SK-N-SH (cell line): ENCODE measurements around the gene KDM2A. TPM values are rescaled to one million over a fixed set of nuclear protein-coding genes. Genes with fewer than 3 reads are reported as not detected.
"Not testable (repeated sequence)": the region's sequence is repeated elsewhere in the genome, so short reads cannot be mapped to it uniquely, and the experiment has no call there.

ENCODE experiments used
- CTCF ChIA-PET: fragments of 300-600, 350-600 bp; formaldehyde crosslinking; extraction: SDS; loops from one replicate; lab custom pipeline; 2021; lab: Yijun Ruan, JAX
- POLR2A ChIA-PET: fragments of 350-600 bp; sonication (Branson Sonifier 250); formaldehyde crosslinking; extraction: SDS; loops from one replicate; lab custom pipeline; 2020; ENCODE audit warnings: antibody characterized with exemption, inconsistent platforms; lab: Yijun Ruan, JAX
- DNase-seq: peaks from one replicate; pipeline ENCODE4 v3.0.0; 2012
- H2AFZ ChIP-seq: fragments of 200-600 bp; sonication (generic); 2 replicates; pipeline ENCODE4 v1.8.1; 2016; ENCODE audit warnings: antibody characterized with exemption, mild to moderate bottlenecking, low read depth
- H3F3A ChIP-seq: fragments of 200-600 bp; sonication (generic); replicated peaks from 2 replicates; pipeline ENCODE3; 2016; ENCODE audit warnings: antibody characterized with exemption, mild to moderate bottlenecking; ENCODE audit not compliant: insufficient read depth
- H3K27ac ChIP-seq, 2 experiments: fragments of 200-500 bp in 1 of 2; fragments of 200-600 bp in 1 of 2; sonication (Bioruptor generic) in 1 of 2; sonication (generic), shearing (Covaris generic) in 1 of 2; 2 replicates each; pipeline versions ENCODE4 v1.5.1 to v1.6.1; 2014 to 2016; ENCODE audit warnings: low read depth in 2 of 2, inconsistent platforms in 1 of 2, low read length in 1 of 2, mild to moderate bottlenecking in 1 of 2, mixed read lengths in 1 of 2
- H3K27me3 ChIP-seq: fragments of 200-600 bp; sonication (generic), shearing (Covaris generic); 2 replicates; pipeline ENCODE4 v1.6.1; 2016; ENCODE audit warnings: mixed run types; ENCODE audit not compliant: insufficient read depth
- H3K36me3 ChIP-seq, 2 experiments: fragments of 200-500 bp in 1 of 2; fragments of 200-600 bp in 1 of 2; sonication (Bioruptor generic) in 1 of 2; sonication (generic) in 1 of 2; replicated peaks in 1 of 2; 2 replicates each; pipeline versions ENCODE3 to v1.5.1; 2014 to 2016; ENCODE audit warnings: low read length in 1 of 2, mild to moderate bottlenecking in 1 of 2; ENCODE audit not compliant: insufficient read depth in 2 of 2, control insufficient read depth in 1 of 2
- H3K4me1 ChIP-seq, 2 experiments: fragments of 200-500 bp in 1 of 2; fragments of 200-600 bp in 1 of 2; sonication (Bioruptor generic) in 1 of 2; sonication (generic), shearing (Covaris generic) in 1 of 2; 2 replicates each; pipeline versions ENCODE4 v1.5.1 to v1.6.1; 2014 to 2016; ENCODE audit warnings: low read depth in 1 of 2, low read length in 1 of 2, mixed run types in 1 of 2; ENCODE audit not compliant: insufficient read depth in 2 of 2, control insufficient read depth in 1 of 2
- H3K4me2 ChIP-seq: fragments of 200-600 bp; sonication (generic), shearing (Covaris generic); 2 replicates; pipeline ENCODE4 v1.6.1; 2017; ENCODE audit warnings: mixed run types
- H3K4me3 ChIP-seq, 2 experiments: fragments of 200-500 bp in 1 of 2; fragments of 200-600 bp in 1 of 2; sonication (Bioruptor generic) in 1 of 2; sonication (generic), shearing (Covaris generic) in 1 of 2; 2 replicates each; pipeline versions ENCODE4 v1.5.1 to v1.8.1; 2014 to 2016; ENCODE audit warnings: low read depth in 2 of 2, inconsistent platforms in 1 of 2, low read length in 1 of 2, mild to moderate bottlenecking in 1 of 2, mixed read lengths in 1 of 2, moderate library complexity in 1 of 2
- H3K79me2 ChIP-seq: fragments of 200-600 bp; sonication (generic); 2 replicates; pipeline ENCODE4 v1.8.1; 2017; ENCODE audit warnings: mild to moderate bottlenecking; ENCODE audit not compliant: insufficient read depth
- H3K9ac ChIP-seq: fragments of 200-600 bp; sonication (generic); 2 replicates; pipeline ENCODE4 v1.6.1; 2017; ENCODE audit warnings: mixed run types
- H3K9me2 ChIP-seq: fragments of 200-600 bp; sonication (generic); 2 replicates; pipeline ENCODE4 v1.6.1; 2017; ENCODE audit warnings: mixed run types
- H3K9me3 ChIP-seq: fragments of 200-600 bp; sonication (generic); 2 replicates; pipeline ENCODE4 v1.6.1; 2017; ENCODE audit warnings: mixed run types, mild to moderate bottlenecking, moderate library complexity
- H4K20me1 ChIP-seq: fragments of 200-600 bp; sonication (generic); 2 replicates; pipeline ENCODE4 v1.6.1; 2017; ENCODE audit warnings: mild to moderate bottlenecking, mixed run types; ENCODE audit not compliant: insufficient read depth
- ELF1 ChIP-seq: IDR thresholded peaks from 2 replicates; pipeline ENCODE4 v1.4.0; 2012
- FOXM1 ChIP-seq: IDR thresholded peaks from 2 replicates; pipeline ENCODE4 v1.4.0; 2012; ENCODE audit warnings: low read depth, mild to moderate bottlenecking
- GABPA ChIP-seq: IDR thresholded peaks from 2 replicates; pipeline ENCODE4 v1.4.0; 2012; ENCODE audit warnings: low read depth, mild to moderate bottlenecking
- GATA2 ChIP-seq: sonication (generic); formaldehyde crosslinking; IDR thresholded peaks from 2 replicates; pipeline ENCODE4 v1.5.0; 2020; ENCODE audit warnings: mild to moderate bottlenecking, missing genetic modification reagents
- MXI1 ChIP-seq: IDR thresholded peaks from 2 replicates; pipeline ENCODE4 v1.6.1; 2012; ENCODE audit warnings: mild to moderate bottlenecking, low read depth, low read length, improper control_type of control experiment
- NFIC ChIP-seq: IDR thresholded peaks from 2 replicates; pipeline ENCODE4 v1.4.0; 2012; ENCODE audit warnings: borderline replicate concordance
- POLR2AphosphoS5 ChIP-seq: IDR thresholded peaks from 2 replicates; pipeline ENCODE4 v1.6.1; 2012; ENCODE audit warnings: low read depth, low read length
- RAD21 ChIP-seq: IDR thresholded peaks from 2 replicates; pipeline ENCODE4 v1.6.1; 2012; ENCODE audit warnings: mild to moderate bottlenecking, low read length
- RCOR1 ChIP-seq: fragments of 150-350 bp; IDR thresholded peaks from 2 replicates; pipeline ENCODE4 v1.6.1; 2017; ENCODE audit warnings: antibody characterized with exemption, low read length
- RXRA ChIP-seq: IDR thresholded peaks from 2 replicates; pipeline ENCODE4 v1.4.0; 2012; ENCODE audit warnings: low read depth, mild to moderate bottlenecking, borderline replicate concordance
- SIN3A ChIP-seq: IDR thresholded peaks from 2 replicates; pipeline ENCODE4 v1.6.1; 2012; ENCODE audit warnings: low read depth, mild to moderate bottlenecking, low read length, moderate library complexity, borderline replicate concordance
- TCF12 ChIP-seq: IDR thresholded peaks from 2 replicates; pipeline ENCODE4 v1.4.0; 2012
- TEAD4 ChIP-seq: IDR thresholded peaks from 2 replicates; pipeline ENCODE4 v1.4.0; 2012; ENCODE audit warnings: mild to moderate bottlenecking, borderline replicate concordance; ENCODE audit not compliant: insufficient read depth
- WGBS: methylation state at CpG from one replicate; pipeline ENCODE4 v1.1.6; 2017; ENCODE audit warnings: low lambda C conversion rate; 5-methylcytosine and 5-hydroxymethylcytosine counted together
- polyA plus RNA-seq, 3 experiments: library from polyadenylated mRNA; depleted of rRNA; stranded (reverse); fragments of >200 nt; gene quantifications; 2 replicates each; pipeline ENCODE4 v1.2.3, GENCODE V29; 2012
- TF ChIP-seq, protein P1 (sequence below): IDR thresholded peaks from 2 replicates; pipeline ENCODE4 v1.4.0; 2012; ENCODE audit warnings: low read depth, borderline replicate concordance

KDM2A gene
- polyA plus RNA-seq, 1 of the 3 experiments (the other 2 are of a cell fraction) = 28.4 TPM

DNA sequence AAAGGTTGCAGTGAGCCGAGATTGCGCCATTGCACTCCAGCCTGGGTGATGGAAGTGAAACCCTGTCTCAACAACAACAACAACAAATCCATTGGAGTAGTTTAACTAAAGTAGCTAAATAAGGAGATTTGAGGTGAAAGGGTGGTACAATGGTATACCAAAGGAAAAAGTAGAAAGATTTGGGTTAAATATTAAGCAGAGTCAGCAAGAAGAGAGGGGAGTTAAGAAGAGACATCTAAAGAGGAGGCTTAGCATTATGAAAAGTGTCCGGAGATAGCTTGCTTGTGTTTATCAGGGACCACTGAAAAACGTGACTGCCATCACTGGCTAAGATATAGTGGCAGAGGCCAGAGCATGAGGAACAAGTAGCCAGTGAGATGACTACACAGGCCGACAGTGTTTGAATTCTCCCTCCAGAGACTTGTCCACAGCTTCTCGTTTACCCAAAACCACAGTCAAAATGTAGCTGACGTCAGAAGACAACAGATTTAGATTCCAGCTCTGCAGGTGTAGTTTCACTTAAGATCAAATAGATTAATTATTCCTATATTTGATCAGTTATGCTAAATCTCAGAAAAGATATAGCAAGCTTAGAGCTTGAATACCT, 114.6 kb downstream of the KDM2A start:
- no peak overlapping the region for H3K4me2 ChIP-seq
- no peak overlapping the region for H3K9ac ChIP-seq
- ChIA-PET CTCF (interaction anchor here (1.4 kb wide), 1 partner anchor 30 kb away, joined by 3 read pairs; no protein-coding TSS in a partner anchor), POLR2A (no interaction called here)
- DNase-seq = no peak
- peaks cover 23% of the 10 kb centered on the region for H3F3A ChIP-seq
- no peaks in the 10 kb centered on the region for H4K20me1 ChIP-seq
- peaks cover 4 to 7% of the 10 kb centered on the region in 2 experiments; a peak in 3 of 4 replicates for H3K4me1 ChIP-seq
- peaks cover 15 to 41% of the 10 kb centered on the region in 2 experiments for H3K36me3 ChIP-seq
- H3K9me2 ChIP-seq = no peaks in the 10 kb centered on the region
- H2AFZ ChIP-seq = no peak overlapping the region
- 88% methylated on average over 7 of the region's 7 CpGs for WGBS
- H3K27ac ChIP-seq = no peak overlapping the region
- H3K79me2 ChIP-seq = 0 out of 2 replicates have a peak, but pooled peaks cover 4% of the 10 kb centered on the region
- TF ChIP-seq, protein P1, sequence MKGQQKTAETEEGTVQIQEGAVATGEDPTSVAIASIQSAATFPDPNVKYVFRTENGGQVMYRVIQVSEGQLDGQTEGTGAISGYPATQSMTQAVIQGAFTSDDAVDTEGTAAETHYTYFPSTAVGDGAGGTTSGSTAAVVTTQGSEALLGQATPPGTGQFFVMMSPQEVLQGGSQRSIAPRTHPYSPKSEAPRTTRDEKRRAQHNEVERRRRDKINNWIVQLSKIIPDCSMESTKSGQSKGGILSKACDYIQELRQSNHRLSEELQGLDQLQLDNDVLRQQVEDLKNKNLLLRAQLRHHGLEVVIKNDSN = no peak
- TF ChIP-seq RAD21 (no peak), MXI1 (no peak), SIN3A (no peak), TEAD4 (no peak), GATA2 (CRISPR knock-in tag) (no peak), RCOR1 (no peak), ELF1 (no peak), POLR2AphosphoS5 (no peak), TCF12 (no peak), GABPA (no peak), NFIC (no peak), RXRA (no peak), FOXM1 (no peak)
- no peak overlapping the region for H3K4me3 ChIP-seq
- no peaks in the 10 kb centered on the region for H3K27me3 ChIP-seq
- H3K9me3 ChIP-seq = no peaks in the 10 kb centered on the region

- H3K9me2 ChIP-seq, H3K27ac ChIP-seq, H3K27me3 ChIP-seq, H3K4me3 ChIP-seq, POLR2A ChIA-PET, H3K9ac ChIP-seq, H4K20me1 ChIP-seq, DNase-seq, H3K79me2 ChIP-seq, H3K4me2 ChIP-seq, H2AFZ ChIP-seq, H3K9me3 ChIP-seq: not testable (repeated sequence)
- Histone ChIP-seq H3K4me1 (peaks cover 7 to 13% of the 10 kb centered on the region in 2 experiments; a peak in 3 of 4 replicates), H3F3A (peaks cover 29% of the 10 kb centered on the region), H3K36me3 (peaks cover 9 to 33% of the 10 kb centered on the region in 2 experiments)
- 92% methylated on average over 8 of the region's 8 CpGs for WGBS
- CTCF ChIA-PET = interaction anchor here (1.4 kb wide), 1 partner anchor 29 kb away, joined by 3 read pairs; no protein-coding TSS in a partner anchor
Observed at GRCh38 chr11:67234571-67234970, 115.5 kb downstream of the KDM2A start.
